Heart left ventricle (tissue), 16 donors: ENCODE results near the gene GPRC5A. TPM values are rescaled to one million over a fixed set of nuclear protein-coding genes. Genes with fewer than 3 reads are reported as not detected.

ENCODE experiments used
- ATAC-seq, 4 donors: fragments of 200-7000 bp; cut with Tn5 transposase; one replicate each; pipeline ENCODE4 v1.9.1; 2020 to 2022; ENCODE audit warnings: moderate library complexity in 4 of 4, mild to moderate bottlenecking in 3 of 4, moderate number of reproducible peaks in 1 of 4
- DNase-seq, 5 donors: peaks; one replicate each; pipeline ENCODE4 v3.0.0-alpha.2; 2020
- H3K27ac ChIP-seq, 12 donors: fragments of 200-600 bp; sonication (generic) in 4 of 12; one replicate each; pipeline versions ENCODE4 v1.5.0 to v1.8.0; 2016 to 2022; ENCODE audit warnings: mild to moderate bottlenecking in 2 of 12
- H3K27me3 ChIP-seq, 9 donors: fragments of 200-600 bp; sonication (generic) in 2 of 9; one replicate each; pipeline versions ENCODE4 v1.5.1 to v1.8.0; 2016 to 2022; ENCODE audit warnings: mild to moderate bottlenecking in 3 of 9
- H3K36me3 ChIP-seq, 9 donors: fragments of 200-600 bp; sonication (generic) in 2 of 9; one replicate each; pipeline versions ENCODE4 v1.5.0 to v1.8.0; 2018 to 2022; ENCODE audit warnings: mild to moderate bottlenecking in 2 of 9
- H3K4me1 ChIP-seq, 12 donors: fragments of 200-600 bp; sonication (generic) in 4 of 12; one replicate each; pipeline versions ENCODE4 v1.5.0 to v1.8.0; 2016 to 2022; ENCODE audit warnings: mild to moderate bottlenecking in 3 of 12
- H3K4me3 ChIP-seq, 12 donors: fragments of 200-600 bp; sonication (generic) in 4 of 12; one replicate each; pipeline versions ENCODE4 v1.5.0 to v1.8.0; 2017 to 2022; ENCODE audit warnings: mild to moderate bottlenecking in 9 of 12, moderate library complexity in 4 of 12
- H3K9me3 ChIP-seq, 12 donors: fragments of 200-600 bp; sonication (generic) in 4 of 12; one replicate each; pipeline versions ENCODE4 v1.5.0 to v1.8.0; 2016 to 2022; ENCODE audit warnings: mild to moderate bottlenecking in 1 of 12
- CTCF ChIP-seq, 12 donors: fragments of 200-600 bp; sonication (generic) in 4 of 12; IDR thresholded peaks; one replicate each; pipeline versions ENCODE4 v1.5.0 to v1.8.0; 2018 to 2022; ENCODE audit warnings: antibody characterized with exemption in 12 of 12, mild to moderate bottlenecking in 5 of 12
- POLR2A ChIP-seq, 2 donors: fragments of 450-650 bp; IDR thresholded peaks; one replicate each; pipeline ENCODE4 v1.6.1; 2017; ENCODE audit warnings: antibody characterized with exemption in 2 of 2, mild to moderate bottlenecking in 2 of 2, moderate library complexity in 2 of 2
- WGBS, 4 donors: extraction: QIAGEN DNeasy Blood & Tissue Kit in 2 of 4; methylation state at CpG; one replicate each; pipeline versions ENCODE4 v1.1.5 to v1.1.7; 2013 to 2018; 5-methylcytosine and 5-hydroxymethylcytosine counted together
- intact Hi-C, 10 donors: fragments of 100-400 bp; cut with DNase I; formaldehyde crosslinking; loops; one replicate each; pipeline versions ENCODE4 v1.11.1 to v1.14.2; 2022
- polyA plus RNA-seq, 2 donors: library from polyadenylated mRNA; stranded (reverse); fragments of 200-250 nt; gene quantifications; one replicate each; pipeline ENCODE4 v1.2.3, GENCODE V29; 2013
- total RNA-seq, 9 donors: library from RNA; depleted of rRNA in 2 of 9; stranded (reverse); fragments of >200 nt in 2 of 9; fragmentation: NEBNext Ultra II Directional in 3 of 9; extraction: Animal tissue kit (Norgen Biotek cat#: 25700) in 3 of 9; gene quantifications; one replicate each; pipeline versions ENCODE4 v1.1.0 to v1.2.4, GENCODE V29; 2016 to 2023
- donor health status: ischemic (EF 13 %, LVEDD 7.1; RV severe dilation, severe dysfunction).
- donor health status: healthy with polysubstance abuse.
- donor health status: DM: no; HTN: yes; CAD: no.
- donor health status: DM: no; HTN: no; CAD: no.
- donor health status: ischemic (EF 25% LVEDD 6.9; RV normal size, moderate dysfunction).
- donor health status: ischemic (EF 25% LVEDD 5.7; RV mildly dilated, moderate dysfunction).
- donor health status: healthy.
- donor health status: DM: yes; HTN: yes; CAD: no.
- donor health status: ischemic (EF 35%, LVEDD 5.7; RV mildly dilated, moderate dysfunction).
- donor health status: nonischemic (EF 11% LVEDD 7.7; RV severe dilation, severe dysfunction).
- donor health status: DM: yes; HTN: yes; CAD: no.
- donor health status: PGD.
- donor health status: ischemic (EF 29% LVEDD 5.4; RV normal size, mild dysfunction).
- donor health status: nonischemic (EF 23%, LVEDD 6.1; RV moderate dilation, normal function).

The GPRC5A gene
- total and polyA plus RNA-seq, 11 donors = 0.27 to 5.3 (median 1.2) TPM

- TF ChIP-seq CTCF (IDR thresholded peaks at IDR 0.05) (no peak), POLR2A (IDR thresholded peaks at IDR 0.05) (no peak)
- 94 to 97% (median 96%) methylated on average over 2 of the region's 2 CpGs for WGBS, 4 donors
- no peak for ATAC-seq
- no peaks in the 10 kb centered on the region for H3K36me3 ChIP-seq
- H3K9me3 ChIP-seq = peaks cover 0 to 4% (median 0%) of the 10 kb centered on the region in 12 donors
- DNase-seq = no peak
- intact Hi-C loops = no loop called here
- H3K27ac ChIP-seq = no peak overlapping the region
- H3K4me3 ChIP-seq = no peak overlapping the region
- H3K27me3 ChIP-seq = no peaks in the 10 kb centered on the region
- H3K4me1 ChIP-seq = peaks cover 0 to 4% (median 0%) of the 10 kb centered on the region in 12 donors
These were observed 39.4 kb downstream of the GPRC5A start for GRCh38 chr12:12930633-12931219.

- H3K9me3 ChIP-seq = no peaks in the 10 kb centered on the region
- H3K4me1 ChIP-seq = no peaks in the 10 kb centered on the region
- no peaks in the 10 kb centered on the region for H3K36me3 ChIP-seq
- intact Hi-C loops = no loop called here
- no peak overlapping the region for H3K27ac ChIP-seq
- WGBS, 4 donors = 90 to 94% (median 92%) methylated on average over 4 of the region's 4 CpGs
- no peak overlapping the region for H3K4me3 ChIP-seq
- DNase-seq (no peak), ATAC-seq (no peak)
- H3K27me3 ChIP-seq = no peaks in the 10 kb centered on the region
- TF ChIP-seq POLR2A (IDR thresholded peaks at IDR 0.05) (no peak), CTCF (IDR thresholded peaks at IDR 0.05) (no peak)
These were observed 42.4 kb downstream of the GPRC5A start for GRCh38 chr12:12933742-12934141.

GRCh38 chr12:12934556-12934955 is 43.2 kb downstream of the GPRC5A start:
- H3K27ac ChIP-seq = no peak overlapping the region
- DNase-seq (no peak), ATAC-seq (no peak)
- H3K36me3 ChIP-seq = no peaks in the 10 kb centered on the region
- no peaks in the 10 kb centered on the region for H3K27me3 ChIP-seq
- no peak overlapping the region for H3K4me3 ChIP-seq
- no peaks in the 10 kb centered on the region for H3K9me3 ChIP-seq
- TF ChIP-seq POLR2A (IDR thresholded peaks at IDR 0.05) (no peak), CTCF (IDR thresholded peaks at IDR 0.05) (no peak)
- no peaks in the 10 kb centered on the region for H3K4me1 ChIP-seq
- intact Hi-C loops = no loop called here
- WGBS, 4 donors = 71 to 81% (median 77%) methylated on average over 8 of the region's 8 CpGs

- H3K4me3 ChIP-seq = no peak overlapping the region
- TF ChIP-seq CTCF (IDR thresholded peaks at IDR 0.05) (no peak), POLR2A (IDR thresholded peaks at IDR 0.05) (no peak)
- H3K9me3 ChIP-seq = no peaks in the 10 kb centered on the region
- no peaks in the 10 kb centered on the region for H3K36me3 ChIP-seq
- DNase-seq (no peak), ATAC-seq (no peak)
- WGBS, 4 donors = 93 to 97% (median 96%) methylated on average over 11 of the region's 11 CpGs
- intact Hi-C loops = no loop called here
- H3K4me1 ChIP-seq = no peaks in the 10 kb centered on the region
- no peak overlapping the region for H3K27ac ChIP-seq
- no peaks in the 10 kb centered on the region for H3K27me3 ChIP-seq
These were observed 45.7 kb downstream of the GPRC5A start for GRCh38 chr12:12936983-12937491.
